HepG2 (cell line): Measurements from ENCODE around the gene ABHD15. TPM values are rescaled to one million over a fixed set of nuclear protein-coding genes. Genes with fewer than 3 reads are reported as not detected.

Source experiments
- ELK4 ChIP-seq: sonication (generic); formaldehyde crosslinking; IDR thresholded peaks from 2 replicates; pipeline ENCODE4 v1.9.0; 2021; ENCODE audit warnings: missing genetic modification reagents, borderline replicate concordance
- HNF1B ChIP-seq: sonication (generic); formaldehyde crosslinking; IDR thresholded peaks from 2 replicates; pipeline ENCODE4 v1.5.1; 2020; ENCODE audit warnings: mild to moderate bottlenecking, moderate library complexity, missing genetic modification reagents
- HOXA3 ChIP-seq: sonication (generic); formaldehyde crosslinking; IDR thresholded peaks from 2 replicates; pipeline ENCODE4 v1.5.0; 2020; ENCODE audit warnings: missing genetic modification reagents
- KDM3A ChIP-seq: IDR thresholded peaks from 2 replicates; pipeline ENCODE4 v1.6.1; 2018; ENCODE audit warnings: low read depth, missing compliant biosample characterization
- KIAA2018 ChIP-seq: sonication (generic); formaldehyde crosslinking; IDR thresholded peaks from 2 replicates; pipeline ENCODE4 v1.5.0; 2020; ENCODE audit warnings: mild to moderate bottlenecking, missing genetic modification reagents, borderline replicate concordance
- REXO4 ChIP-seq: sonication (generic); formaldehyde crosslinking; IDR thresholded peaks from 2 replicates; pipeline ENCODE4 v1.8.0; 2022; ENCODE audit warnings: missing genetic modification reagents, mild to moderate bottlenecking, borderline replicate concordance
- ZBTB1 ChIP-seq: sonication (generic); formaldehyde crosslinking; IDR thresholded peaks from 2 replicates; pipeline ENCODE4 v1.4.0; 2020; ENCODE audit warnings: missing genetic modification reagents, borderline replicate concordance
- ZBTB21 ChIP-seq: sonication (generic); formaldehyde crosslinking; IDR thresholded peaks from 2 replicates; pipeline ENCODE4 v1.4.0; 2020; ENCODE audit warnings: missing genetic modification reagents
- ZFYVE20 ChIP-seq: sonication (generic); formaldehyde crosslinking; IDR thresholded peaks from 2 replicates; pipeline ENCODE4 v1.8.0; 2023; ENCODE audit warnings: low read depth, mild to moderate bottlenecking, moderate library complexity, missing genetic modification reagents, borderline replicate concordance
- ZNF609 ChIP-seq: sonication (generic); formaldehyde crosslinking; IDR thresholded peaks from 2 replicates; pipeline ENCODE4 v1.4.0; 2020; ENCODE audit warnings: mild to moderate bottlenecking, missing genetic modification reagents, borderline replicate concordance
- ZSCAN25 ChIP-seq: sonication (generic); formaldehyde crosslinking; IDR thresholded peaks from 2 replicates; pipeline ENCODE4 v1.8.0; 2022; ENCODE audit warnings: mild to moderate bottlenecking, missing genetic modification reagents
- polyA plus RNA-seq, 8 experiments: library from polyadenylated mRNA; depleted of rRNA in 3 of 8; stranded (reverse) in 7 of 8; unstranded in 1 of 8; fragments of >200 nt; fragmentation: Illumina TruSeq in 4 of 8; extraction: Trizol in 4 of 8; gene quantifications; 2 replicates each; pipeline versions ENCODE4 v1.2.1 to v1.2.3, GENCODE V29; 2011 to 2016; ENCODE audit warnings: low read depth in 4 of 8, missing spikeins in 1 of 8, mixed read lengths in 1 of 8; ENCODE audit not compliant: insufficient read depth in 1 of 8
- total RNA-seq, 5 experiments: library from RNA; depleted of rRNA; stranded (reverse); fragments of >200 nt; fragmentation: Illumina TruSeq; extraction: Trizol; gene quantifications; 2 replicates each; pipeline ENCODE4 v1.2.3, GENCODE V29; 2016; ENCODE audit warnings: low read depth in 1 of 5

ABHD15 gene
- total and polyA plus RNA-seq, 2 of the 13 experiments (the other 11 are each of a cell fraction or from before 2014, with no cell fraction given) = 2.4 to 7.7 TPM

- TF ChIP-seq HNF1B (peak; percentile 82; the same call in 1 of the 2 replicates), ELK4 (CRISPR knock-in tag) (no peak), ZNF609 (no peak), ZBTB21 (CRISPR knock-in tag) (no peak), ZSCAN25 (CRISPR knock-in tag) (peak; percentile 100), REXO4 (CRISPR knock-in tag) (no peak), HOXA3 (peak; percentile 62), KDM3A (peak; percentile 89), ZBTB1 (CRISPR knock-in tag) (no peak), ZFYVE20 (no peak), KIAA2018 (CRISPR knock-in tag) (no peak)
Observed at GRCh38 chr17:29591737-29592608, 25.1 kb upstream of the ABHD15 start (continued).
